CD8-positive, alpha-beta memory T cell (primary cell): ENCODE measurements around the gene FGD3. TPM values are rescaled to one million over a fixed set of nuclear protein-coding genes. Genes with fewer than 3 reads are reported as not detected.

Experiments used
- CTCF ChIA-PET: fragments of 350-600 bp; sonication (Branson Sonifier 250); formaldehyde crosslinking; loops from one replicate; lab custom pipeline; 2021; ENCODE audit warnings: antibody characterized with exemption; lab: Charles Lee
- POLR2A ChIA-PET: fragments of 350-600 bp; sonication (Branson Sonifier 250); formaldehyde crosslinking; loops from one replicate; lab custom pipeline; 2021; ENCODE audit warnings: antibody characterized with exemption; lab: Charles Lee
- DNase-seq, 5 donors: peaks; one replicate each; pipeline versions ENCODE4 v3.0.0 to v3.0.0-alpha.2; 2020 to 2022; ENCODE audit warnings: mixed read lengths in 1 of 5
- H3K27ac ChIP-seq: one replicate; pipeline ENCODE4 v1.7.0; 2013; ENCODE audit warnings: low read depth, mild to moderate bottlenecking, low read length, moderate library complexity
- H3K27me3 ChIP-seq: 2 replicates; pipeline ENCODE4 v1.7.0; 2013; ENCODE audit warnings: low read length, mild to moderate bottlenecking; ENCODE audit not compliant: insufficient read depth, poor library complexity, severe bottlenecking
- H3K36me3 ChIP-seq: 2 replicates; pipeline ENCODE4 v1.7.0; 2013; ENCODE audit warnings: mild to moderate bottlenecking, low read length, moderate library complexity; ENCODE audit not compliant: insufficient read depth
- H3K4me1 ChIP-seq: 2 replicates; pipeline ENCODE4 v1.7.0; 2013; ENCODE audit warnings: mild to moderate bottlenecking, low read length, moderate library complexity; ENCODE audit not compliant: insufficient read depth
- H3K4me3 ChIP-seq: 2 replicates; pipeline ENCODE4 v1.7.0; 2013; ENCODE audit warnings: mild to moderate bottlenecking, low read length
- H3K9me3 ChIP-seq: 2 replicates; pipeline ENCODE4 v1.7.0; 2013; ENCODE audit warnings: mild to moderate bottlenecking, low read length
- H3K27ac Mint-ChIP-seq, 8 donors: one replicate each; pipeline ENCODE4 v1.8.0; 2020 to 2021; ENCODE audit warnings: mixed read lengths in 8 of 8, mild to moderate bottlenecking in 6 of 8, inconsistent platforms in 3 of 8, moderate library complexity in 3 of 8
- H3K27me3 Mint-ChIP-seq, 2 donors: one replicate each; pipeline ENCODE4 v1.8.0; 2020 to 2021; ENCODE audit warnings: mixed read lengths in 2 of 2, mild to moderate bottlenecking in 1 of 2, moderate library complexity in 1 of 2
- H3K36me3 Mint-ChIP-seq, 3 donors: one replicate each; pipeline ENCODE4 v1.8.0; 2020 to 2021; ENCODE audit warnings: mixed read lengths in 3 of 3, inconsistent platforms in 1 of 3, mild to moderate bottlenecking in 1 of 3
- H3K4me1 Mint-ChIP-seq, 3 donors: one replicate each; pipeline ENCODE4 v1.8.0; 2020 to 2021; ENCODE audit warnings: mixed read lengths in 3 of 3, inconsistent platforms in 1 of 3, mild to moderate bottlenecking in 1 of 3
- H3K4me3 Mint-ChIP-seq, 7 donors: one replicate each; pipeline ENCODE4 v1.8.0; 2020 to 2021; ENCODE audit warnings: mixed read lengths in 7 of 7, mild to moderate bottlenecking in 6 of 7, moderate library complexity in 4 of 7, inconsistent platforms in 2 of 7
- H3K9me3 Mint-ChIP-seq, 5 donors: one replicate each; pipeline ENCODE4 v1.8.0; 2020 to 2022; ENCODE audit warnings: mixed read lengths in 5 of 5, mild to moderate bottlenecking in 3 of 5, moderate library complexity in 2 of 5, inconsistent platforms in 1 of 5
- polyA plus RNA-seq: library from polyadenylated mRNA; unstranded; fragments of 300-500 nt; fragmentation: Illumina TruSeq; gene quantifications from one replicate; pipeline ENCODE4 v1.2.3, GENCODE V29; 2021
- total RNA-seq, 2 experiments: library from RNA; stranded (reverse); gene quantifications; one replicate each; pipeline ENCODE4 v1.2.3, GENCODE V29; 2021

The FGD3 gene
- total and polyA plus RNA-seq, 3 experiments from 2014 or later, result 54.6 to 134 (median 56.5) TPM

DNA sequence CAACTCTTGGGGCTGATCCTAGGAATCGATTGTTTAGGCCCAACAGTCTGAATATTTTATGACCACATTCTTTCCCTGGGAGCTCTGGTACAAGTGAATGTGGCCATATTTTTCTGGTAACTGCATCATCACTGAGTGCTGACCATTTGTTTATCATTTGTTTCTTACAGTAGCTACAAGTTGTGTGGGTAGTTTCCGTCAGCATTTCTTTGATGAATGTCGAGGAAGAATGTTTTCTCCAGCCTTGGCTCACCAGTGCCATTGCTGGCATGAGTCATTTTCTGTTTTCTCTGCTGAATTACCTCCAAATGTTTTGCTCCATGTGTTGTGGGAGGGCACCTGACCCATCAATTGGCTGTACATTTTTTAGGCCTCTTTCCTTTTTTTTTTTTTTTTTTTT is 134.6 kb downstream of the FGD3 start:
- Mint-ChIP-seq H3K4me3 (no peak overlapping the region), H3K36me3 (peaks cover 18 to 74% (median 27%) of the 10 kb centered on the region in 3 donors), H3K27ac (no peak overlapping the region), H3K4me1 (peaks cover 13 to 40% (median 14%) of the 10 kb centered on the region in 3 donors), H3K9me3 (no peaks in the 10 kb centered on the region), H3K27me3 (no peaks in the 10 kb centered on the region)
- ChIA-PET CTCF (interaction anchor here (2.0 to 2.5 kb wide), 3 partner anchors 8 to 78 kb away, joined by 6 to 8 read pairs (median 6); no protein-coding TSS in a partner anchor), POLR2A (no interaction called here)
- H3K4me3 ChIP-seq, result no peak overlapping the region
- H3K36me3 ChIP-seq, result peaks cover 37% of the 10 kb centered on the region
- H3K27me3 ChIP-seq, result no peaks in the 10 kb centered on the region
- H3K4me1 ChIP-seq, result peaks cover 19% of the 10 kb centered on the region
- DNase-seq, result no peak
- H3K9me3 ChIP-seq, result no peaks in the 10 kb centered on the region
- no peak overlapping the region for H3K27ac ChIP-seq

DNA sequence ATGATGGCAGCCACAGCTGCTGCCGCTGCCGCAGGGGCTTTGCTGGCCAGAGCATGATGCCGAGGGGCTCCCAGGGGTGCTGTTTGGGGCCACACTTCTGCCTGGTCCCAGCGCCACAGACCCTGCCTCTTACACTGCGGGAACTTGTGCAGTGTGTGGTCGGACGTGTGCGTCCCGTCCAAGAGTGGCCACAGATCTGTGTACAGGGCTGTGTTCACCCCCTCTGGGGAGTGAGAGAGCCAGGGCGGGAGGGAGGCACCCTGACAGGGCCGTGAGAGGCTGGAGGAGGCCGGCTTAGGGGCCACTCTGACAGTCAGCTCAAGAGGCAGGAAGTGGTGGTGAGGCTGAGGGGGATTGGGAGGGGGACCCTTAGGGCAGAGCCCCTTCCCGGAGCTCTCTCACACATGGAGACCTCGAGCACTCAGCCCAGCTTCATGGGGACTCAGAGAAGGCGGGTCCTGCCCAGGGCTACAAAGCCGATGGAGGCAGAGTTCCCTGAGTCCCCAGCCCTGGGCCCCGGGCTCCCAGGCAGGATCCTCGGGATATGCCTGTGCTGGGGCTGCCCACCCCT is 135.6 kb downstream of the FGD3 start:
- peak overlapping the region in 1 of 7 donors; percentile 57 for H3K4me3 Mint-ChIP-seq
- no peaks in the 10 kb centered on the region for H3K9me3 Mint-ChIP-seq
- peaks cover 12 to 33% (median 13%) of the 10 kb centered on the region in 3 donors for H3K4me1 Mint-ChIP-seq
- no peak overlapping the region for H3K4me3 ChIP-seq
- no peaks in the 10 kb centered on the region for H3K9me3 ChIP-seq
- H3K36me3 Mint-ChIP-seq, result peaks cover 15 to 70% (median 25%) of the 10 kb centered on the region in 3 donors
- no peaks in the 10 kb centered on the region for H3K27me3 Mint-ChIP-seq
- no peak overlapping the region for H3K27ac ChIP-seq
- no peaks in the 10 kb centered on the region for H3K27me3 ChIP-seq
- peak overlapping the region in 5 of 8 donors; percentile 22 to 83 (median 63) for H3K27ac Mint-ChIP-seq
- H3K4me1 ChIP-seq, result peaks cover 19% of the 10 kb centered on the region
- H3K36me3 ChIP-seq, result peaks cover 37% of the 10 kb centered on the region
- DNase-seq, result peak in 1 of 5 donors; percentile 46
- ChIA-PET CTCF (interaction anchor here (2.0 to 2.5 kb wide), 2 partner anchors 26 to 79 kb away, joined by 6 to 8 read pairs; no protein-coding TSS in a partner anchor), POLR2A (interaction anchor here (1.5 kb wide), 2 partner anchors 12 kb away, joined by 3 to 6 read pairs; no protein-coding TSS in a partner anchor)

DNA sequence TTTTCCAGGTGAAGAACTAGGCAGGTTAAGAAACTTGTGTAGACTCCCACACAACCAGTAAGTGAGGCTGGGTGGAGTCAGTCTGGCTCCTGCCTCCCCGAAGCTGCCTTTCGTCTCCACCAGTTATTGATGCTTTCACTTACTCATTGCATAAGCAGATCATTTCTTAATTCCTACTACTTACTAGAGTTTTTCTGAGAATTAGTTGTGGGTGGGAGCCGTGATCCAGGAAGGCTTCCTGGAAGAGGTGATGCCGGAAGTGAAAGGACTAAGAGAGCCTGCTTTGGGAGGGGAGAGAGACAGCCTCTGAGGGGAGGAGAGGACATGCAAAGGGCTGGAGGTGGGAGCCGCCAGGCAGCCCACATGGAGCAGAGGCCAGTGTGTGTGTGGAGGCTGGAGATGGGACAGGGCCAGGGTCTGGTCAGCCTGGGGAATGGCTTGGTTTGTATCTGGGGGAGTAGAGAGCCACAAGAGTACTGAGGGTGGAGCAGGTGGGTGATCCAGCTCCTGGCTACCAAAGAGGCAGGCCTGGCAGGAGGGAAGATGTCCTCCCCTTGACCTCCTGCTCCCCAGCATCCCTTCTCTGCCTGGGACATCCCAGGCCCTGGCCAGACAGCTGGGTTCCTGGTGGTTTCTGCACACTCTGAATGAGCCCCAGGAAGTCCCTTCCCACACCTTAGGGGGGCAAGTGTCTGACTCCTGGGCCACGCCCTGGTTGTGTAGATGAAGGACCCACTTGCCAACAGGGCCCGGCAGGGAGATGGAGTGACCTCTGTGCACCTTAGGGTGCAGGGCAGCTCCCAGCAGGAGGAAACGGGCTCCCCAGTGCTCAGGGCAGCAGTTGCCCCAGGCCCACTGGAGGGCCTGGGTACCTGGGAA is 136.5 kb downstream of the FGD3 start:
- peak overlapping the region in 5 of 7 donors; percentile 23 to 66 (median 58) for H3K4me3 Mint-ChIP-seq
- no peaks in the 10 kb centered on the region for H3K9me3 Mint-ChIP-seq
- H3K27me3 Mint-ChIP-seq, result no peaks in the 10 kb centered on the region
- Histone ChIP-seq H3K27me3 (no peaks in the 10 kb centered on the region), H3K4me3 (no peak overlapping the region), H3K36me3 (peaks cover 37% of the 10 kb centered on the region), H3K9me3 (no peaks in the 10 kb centered on the region), H3K4me1 (peaks cover 19% of the 10 kb centered on the region), H3K27ac (no peak overlapping the region)
- H3K4me1 Mint-ChIP-seq, result peaks cover 12 to 33% (median 13%) of the 10 kb centered on the region in 3 donors
- ChIA-PET POLR2A (interaction anchor here (1.5 kb wide), 2 partner anchors 11 to 13 kb away, joined by 3 to 6 read pairs; no protein-coding TSS in a partner anchor), CTCF (interaction anchor here (2.5 kb wide), 1 partner anchor 26 kb away, joined by 6 read pairs; no protein-coding TSS in a partner anchor)
- H3K36me3 Mint-ChIP-seq, result peaks cover 15 to 74% (median 28%) of the 10 kb centered on the region in 3 donors
- DNase-seq, result no peak
- H3K27ac Mint-ChIP-seq, result peak overlapping the region; percentile 60 to 99 (median 79)

DNA sequence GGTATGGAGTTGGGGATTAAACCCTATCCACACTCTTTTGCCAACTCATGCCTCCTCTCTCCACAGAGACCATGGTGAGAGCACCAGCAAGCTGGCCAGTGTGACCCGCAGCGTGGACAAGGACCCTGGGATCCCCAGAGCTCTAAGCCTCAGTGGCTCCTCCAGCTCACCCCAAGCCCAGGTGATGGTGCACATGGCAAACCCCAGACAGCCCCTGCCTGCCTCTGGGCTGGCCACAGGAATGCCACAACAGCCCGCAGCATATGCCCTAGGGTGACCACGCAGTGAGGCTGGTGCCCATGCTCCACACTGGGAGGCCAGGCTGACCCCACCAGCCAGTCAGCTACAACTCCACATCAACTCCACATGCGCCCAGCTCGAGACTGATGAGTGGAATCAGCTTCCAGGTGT is 137.2 kb downstream of the FGD3 start:
- H3K4me1 Mint-ChIP-seq, result peaks cover 12 to 36% (median 15%) of the 10 kb centered on the region in 3 donors
- peak in 1 of 5 donors; percentile 27 for DNase-seq
- Histone ChIP-seq H3K9me3 (no peaks in the 10 kb centered on the region), H3K4me3 (no peak overlapping the region), H3K4me1 (peaks cover 19% of the 10 kb centered on the region), H3K27me3 (no peaks in the 10 kb centered on the region), H3K27ac (no peak overlapping the region), H3K36me3 (peaks cover 32% of the 10 kb centered on the region)
- H3K9me3 Mint-ChIP-seq, result no peaks in the 10 kb centered on the region
- H3K4me3 Mint-ChIP-seq, result no peak overlapping the region
- no peaks in the 10 kb centered on the region for H3K27me3 Mint-ChIP-seq
- ChIA-PET POLR2A (interaction anchor here (1.0 to 1.5 kb wide), 2 partner anchors 11 to 47 kb away, joined by 3 to 6 read pairs; no protein-coding TSS in a partner anchor), CTCF (no interaction called here)
- peaks cover 15 to 71% (median 28%) of the 10 kb centered on the region in 3 donors for H3K36me3 Mint-ChIP-seq
- peak overlapping the region in 1 of 8 donors; percentile 27 for H3K27ac Mint-ChIP-seq

DNA sequence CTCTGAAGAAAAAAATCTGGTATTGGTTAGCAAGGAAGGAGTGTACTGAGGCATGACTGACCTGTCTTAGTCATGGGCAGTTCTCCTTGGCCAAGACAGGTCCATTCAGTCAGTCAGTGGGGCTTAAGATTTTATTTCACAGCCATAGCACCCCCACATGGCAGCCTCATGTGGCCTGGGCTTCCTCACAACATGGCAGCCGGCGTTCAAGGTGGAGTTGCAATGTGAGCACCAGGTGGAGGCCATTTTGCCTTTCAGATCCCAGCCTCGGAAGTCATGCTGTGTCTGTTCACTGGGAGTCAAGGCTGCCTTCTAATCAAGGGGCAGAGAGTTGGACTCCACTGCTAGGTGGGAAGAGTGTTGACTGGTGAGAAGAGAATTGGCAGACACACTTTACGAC is 138.4 kb downstream of the FGD3 start:
- POLR2A ChIA-PET, result interaction anchor here (0.6 to 1.0 kb wide), 2 partner anchors 35 to 49 kb away, joined by 3 to 4 read pairs; no protein-coding TSS in a partner anchor
- H3K36me3 Mint-ChIP-seq, result peaks cover 10 to 67% (median 22%) of the 10 kb centered on the region in 3 donors
- H3K27ac Mint-ChIP-seq, result peak overlapping the region in 1 of 8 donors; percentile 34
- H3K4me3 ChIP-seq, result no peak overlapping the region
- H3K4me1 Mint-ChIP-seq, result peaks cover 14 to 42% (median 23%) of the 10 kb centered on the region in 3 donors
- no peaks in the 10 kb centered on the region for H3K9me3 Mint-ChIP-seq
- no peaks in the 10 kb centered on the region for H3K9me3 ChIP-seq
- H3K4me3 Mint-ChIP-seq, result no peak overlapping the region
- no peaks in the 10 kb centered on the region for H3K27me3 ChIP-seq
- DNase-seq, result no peak
- H3K4me1 ChIP-seq, result peaks cover 19% of the 10 kb centered on the region
- no peak overlapping the region for H3K27ac ChIP-seq
- CTCF ChIA-PET, result no interaction called here
- no peaks in the 10 kb centered on the region for H3K27me3 Mint-ChIP-seq
- peaks cover 26% of the 10 kb centered on the region for H3K36me3 ChIP-seq

Other genes starting within 250 kb of the FGD3 start
- 10 to 100 TPM; 26.7 to 27.1 TPM for gene BICD2, start 182.7 kb upstream of the FGD3 start, total RNA-seq
- 18.6 TPM for gene BICD2, start 182.7 kb upstream of the FGD3 start, polyA plus RNA-seq
- 1 to 10 TPM; 8.8 to 9.0 TPM for gene ZNF484, start 69.5 kb upstream of the FGD3 start, total RNA-seq
- gene ZNF484, start 69.5 kb upstream of the FGD3 start, polyA plus RNA-seq, result 4.0 TPM
- gene SUSD3, start 111.2 kb downstream of the FGD3 start, total RNA-seq, result 10 to 100 TPM; 11.3 to 12.3 TPM
- 103 TPM for gene SUSD3, start 111.2 kb downstream of the FGD3 start, polyA plus RNA-seq
- gene CARD19, start 148.7 kb downstream of the FGD3 start, total RNA-seq, result 10 to 100 TPM; 43.2 to 43.6 TPM
- 66.4 TPM for gene CARD19, start 148.7 kb downstream of the FGD3 start, polyA plus RNA-seq
- 10 to 100 TPM; 59.9 to 62.9 TPM for gene NINJ1, start 186.7 kb downstream of the FGD3 start, total RNA-seq
- gene NINJ1, start 186.7 kb downstream of the FGD3 start, polyA plus RNA-seq, result 103 TPM
- under 1 TPM; 0.20 to 0.55 TPM for gene WNK2, start 236.6 kb downstream of the FGD3 start, total RNA-seq
- gene WNK2, start 236.6 kb downstream of the FGD3 start, polyA plus RNA-seq, result not detected